K562 (cell line): ENCODE results near the gene SYCP2.

Experiments used
- CTCF ChIP-seq, 3 experiments: IDR thresholded peaks in 2 of 3; conservative IDR thresholded peaks in 1 of 3; 2 replicates each; pipeline ENCODE4 v1.5.1; 2011 to 2012; ENCODE audit warnings: low read length in 3 of 3, mild to moderate bottlenecking in 3 of 3, control low read depth in 2 of 3, improper control_type of control experiment in 1 of 3, inconsistent platforms in 1 of 3, low read depth in 1 of 3, mixed read lengths in 1 of 3, moderate library complexity in 1 of 3; ENCODE audit not compliant: insufficient read depth in 2 of 3
- MTA3 ChIP-seq: fragments of 450-650 bp; formaldehyde crosslinking; IDR thresholded peaks from 2 replicates; pipeline ENCODE4 v1.6.1; 2017; ENCODE audit warnings: mild to moderate bottlenecking, borderline replicate concordance
- NCOR1 ChIP-seq: fragments of 450-650 bp; IDR thresholded peaks from 2 replicates; pipeline ENCODE4 v1.6.1; 2016; ENCODE audit warnings: mild to moderate bottlenecking, moderate library complexity
- ZNF780A ChIP-seq: fragments of 250-450 bp; sonication (Bioruptor Pico); IDR thresholded peaks from 2 replicates; pipeline ENCODE4 v1.5.0; 2021; ENCODE audit warnings: mild to moderate bottlenecking

- TF ChIP-seq ZNF780A (CRISPR knock-in tag) (no peak), NCOR1 (no peak), CTCF (IDR thresholded peaks at IDR 0.05 in 2 of 3, conservative IDR thresholded peaks at IDR 0.05 in 1 of 3; ENCODE audit: insufficient read depth in 2 of 3, low read depth in 1 of 3, low read length in 3 of 3) (no peak), MTA3 (no peak)
These were observed 8.8 kb upstream of the SYCP2 start for GRCh38 chr20:59942245-59942644.
